C4-2B (cell line): ENCODE data around the gene HNRNPA3.
"Not testable (repeated sequence)": the region's sequence is repeated elsewhere in the genome, so short reads cannot be mapped to it uniquely, and the experiment has no call there.

Experiments
- CTCF ChIP-seq: fragments of 450-650 bp; conservative IDR thresholded peaks from 2 replicates; pipeline ENCODE4 v1.5.1; 2017; ENCODE audit warnings: mild to moderate bottlenecking
- ZFX ChIP-seq: fragments of 450-650 bp; IDR thresholded peaks from 2 replicates; pipeline ENCODE4 v1.6.1; 2017

DNA sequence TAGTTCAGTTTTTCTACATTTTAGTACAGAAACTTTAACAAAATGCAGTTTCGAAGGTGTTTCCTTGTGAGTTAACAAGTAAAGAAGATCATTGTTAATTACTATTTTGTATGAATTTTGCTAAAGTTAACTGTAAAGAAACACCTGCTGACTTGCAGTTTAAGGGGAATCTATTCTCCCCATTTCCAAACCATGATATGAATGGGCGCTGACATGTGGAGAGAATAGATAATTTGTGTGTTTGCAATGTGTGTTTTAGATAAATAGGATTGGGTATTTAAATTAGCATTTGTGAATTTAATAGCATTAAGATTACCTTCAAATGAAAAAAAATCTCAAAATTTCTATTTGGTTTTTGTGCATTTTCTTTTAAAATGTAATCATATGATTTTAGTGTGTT, 7.2 kb downstream of the HNRNPA3 start:
- TF ChIP-seq CTCF, ZFX: not testable (repeated sequence)
